Left lung (tissue), 10 donors: ENCODE data around the gene STUB1. TPM values are rescaled to one million over a fixed set of nuclear protein-coding genes. Genes with fewer than 3 reads are reported as not detected.

ENCODE experiments used
- ATAC-seq: fragments of 200-7000 bp; cut with Tn5 transposase; one replicate; pipeline ENCODE4 v1.9.1; 2020; ENCODE audit warnings: moderate library complexity
- DNase-seq, 4 donors: peaks; one replicate each; pipeline ENCODE4 v3.0.0-alpha.2; 2013 to 2020
- H3K27ac ChIP-seq, 2 donors: fragments of 200-600 bp; sonication (generic) in 1 of 2; one replicate each; pipeline versions ENCODE4 v1.5.0 to v1.8.0; 2020 to 2021
- H3K27me3 ChIP-seq, 2 donors: fragments of 200-600 bp; sonication (generic) in 1 of 2; one replicate each; pipeline versions ENCODE4 v1.5.0 to v1.8.0; 2020 to 2021
- H3K36me3 ChIP-seq, 2 donors: fragments of 200-600 bp; sonication (generic) in 1 of 2; one replicate each; pipeline versions ENCODE4 v1.5.0 to v1.8.0; 2020 to 2021
- H3K4me1 ChIP-seq, 2 donors: fragments of 200-600 bp; one replicate each; pipeline ENCODE4 v1.8.0; 2021
- H3K4me3 ChIP-seq, 2 donors: fragments of 200-600 bp; sonication (generic) in 1 of 2; one replicate each; pipeline versions ENCODE4 v1.5.0 to v1.8.0; 2020 to 2021; ENCODE audit warnings: mild to moderate bottlenecking in 1 of 2
- H3K9me3 ChIP-seq, 2 donors: fragments of 200-600 bp; sonication (generic) in 1 of 2; one replicate each; pipeline versions ENCODE4 v1.5.0 to v1.8.0; 2020 to 2021
- intact Hi-C, 2 donors: fragments of 100-400 bp; cut with DNase I; formaldehyde crosslinking; loops; one replicate each; pipeline versions ENCODE4 v1.11.2 to v1.14.2; 2022
- polyA plus RNA-seq, 6 donors: library from polyadenylated mRNA; unstranded; fragments of 120-200 nt; gene quantifications; one replicate each; pipeline ENCODE4 v1.2.1, GENCODE V29; 2013; ENCODE audit not compliant: insufficient read length in 6 of 6
- total RNA-seq, 2 donors: library from RNA; stranded (reverse); fragmentation: NEBNext Ultra II Directional; extraction: Animal tissue kit (Norgen Biotek cat#: 25700); gene quantifications; one replicate each; pipeline ENCODE4 v1.2.1, GENCODE V29; 2021
- TF ChIP-seq, protein P1 (sequence below), 2 donors: fragments of 200-600 bp; sonication (generic) in 1 of 2; IDR thresholded peaks; one replicate each; pipeline versions ENCODE4 v1.5.0 to v1.8.0; 2021; ENCODE audit warnings: antibody characterized with exemption in 2 of 2
- donor health status: DM: no; HTN: yes; CAD: no.
- donor health status: DM: no; HTN: no; CAD: no.

The STUB1 gene
- total and polyA plus RNA-seq, 8 donors, result 92.9 to 143 (median 108) TPM

DNA sequence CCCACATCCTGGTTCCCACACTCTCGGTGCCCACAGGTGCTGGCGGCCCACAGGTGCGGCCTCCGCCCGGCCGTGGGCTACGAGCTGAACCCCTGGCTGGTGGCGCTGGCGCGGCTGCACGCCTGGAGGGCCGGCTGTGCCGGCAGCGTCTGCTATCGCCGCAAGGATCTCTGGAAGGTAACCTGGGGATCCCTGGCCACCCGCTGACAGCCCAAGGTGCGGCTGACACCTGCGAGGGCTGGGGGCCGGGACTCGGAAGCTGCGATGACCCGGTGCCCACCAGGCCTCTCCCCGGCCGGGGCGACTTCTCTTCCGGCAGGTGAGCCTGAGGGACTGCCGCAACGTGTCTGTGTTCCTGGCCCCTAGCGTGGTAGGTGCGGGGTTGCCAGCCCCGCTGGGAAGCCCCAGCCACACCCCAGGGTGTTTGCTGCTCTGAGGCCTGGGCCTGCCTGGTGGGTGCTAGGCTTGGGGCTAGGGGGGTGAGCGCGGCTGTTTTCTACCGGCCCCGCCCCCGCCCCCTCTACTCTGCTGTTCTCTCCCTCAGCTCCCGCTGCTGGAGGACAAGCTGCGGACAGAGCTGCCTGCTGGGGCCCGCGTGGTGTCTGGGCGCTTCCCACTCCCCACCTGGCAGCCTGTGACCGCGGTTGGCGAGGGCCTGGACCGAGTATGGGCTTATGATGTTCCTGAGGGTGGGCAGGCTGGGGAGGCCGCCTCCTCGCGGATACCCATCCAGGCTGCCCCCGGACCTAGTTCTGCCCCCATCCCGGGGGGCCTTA is 41.7 kb downstream of the STUB1 start:
- ATAC-seq (no peak), DNase-seq (no peak)
- H3K36me3 ChIP-seq, result peaks cover 0 to 4% of the 10 kb centered on the region in 2 donors
- H3K4me1 ChIP-seq, result peaks cover 9 to 37% of the 10 kb centered on the region in 2 donors
- H3K27ac ChIP-seq, result peak overlapping the region in 1 of 2 donors; percentile 86
- H3K27me3 ChIP-seq, result peaks cover 0 to 42% of the 10 kb centered on the region in 2 donors
- peak overlapping the region; percentile 77 to 80 for H3K4me3 ChIP-seq
- TF ChIP-seq, protein P1, sequence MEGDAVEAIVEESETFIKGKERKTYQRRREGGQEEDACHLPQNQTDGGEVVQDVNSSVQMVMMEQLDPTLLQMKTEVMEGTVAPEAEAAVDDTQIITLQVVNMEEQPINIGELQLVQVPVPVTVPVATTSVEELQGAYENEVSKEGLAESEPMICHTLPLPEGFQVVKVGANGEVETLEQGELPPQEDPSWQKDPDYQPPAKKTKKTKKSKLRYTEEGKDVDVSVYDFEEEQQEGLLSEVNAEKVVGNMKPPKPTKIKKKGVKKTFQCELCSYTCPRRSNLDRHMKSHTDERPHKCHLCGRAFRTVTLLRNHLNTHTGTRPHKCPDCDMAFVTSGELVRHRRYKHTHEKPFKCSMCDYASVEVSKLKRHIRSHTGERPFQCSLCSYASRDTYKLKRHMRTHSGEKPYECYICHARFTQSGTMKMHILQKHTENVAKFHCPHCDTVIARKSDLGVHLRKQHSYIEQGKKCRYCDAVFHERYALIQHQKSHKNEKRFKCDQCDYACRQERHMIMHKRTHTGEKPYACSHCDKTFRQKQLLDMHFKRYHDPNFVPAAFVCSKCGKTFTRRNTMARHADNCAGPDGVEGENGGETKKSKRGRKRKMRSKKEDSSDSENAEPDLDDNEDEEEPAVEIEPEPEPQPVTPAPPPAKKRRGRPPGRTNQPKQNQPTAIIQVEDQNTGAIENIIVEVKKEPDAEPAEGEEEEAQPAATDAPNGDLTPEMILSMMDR (IDR thresholded peaks at IDR 0.05), result no peak
- intact Hi-C loops, result no loop called here
- no peaks in the 10 kb centered on the region for H3K9me3 ChIP-seq

DNA sequence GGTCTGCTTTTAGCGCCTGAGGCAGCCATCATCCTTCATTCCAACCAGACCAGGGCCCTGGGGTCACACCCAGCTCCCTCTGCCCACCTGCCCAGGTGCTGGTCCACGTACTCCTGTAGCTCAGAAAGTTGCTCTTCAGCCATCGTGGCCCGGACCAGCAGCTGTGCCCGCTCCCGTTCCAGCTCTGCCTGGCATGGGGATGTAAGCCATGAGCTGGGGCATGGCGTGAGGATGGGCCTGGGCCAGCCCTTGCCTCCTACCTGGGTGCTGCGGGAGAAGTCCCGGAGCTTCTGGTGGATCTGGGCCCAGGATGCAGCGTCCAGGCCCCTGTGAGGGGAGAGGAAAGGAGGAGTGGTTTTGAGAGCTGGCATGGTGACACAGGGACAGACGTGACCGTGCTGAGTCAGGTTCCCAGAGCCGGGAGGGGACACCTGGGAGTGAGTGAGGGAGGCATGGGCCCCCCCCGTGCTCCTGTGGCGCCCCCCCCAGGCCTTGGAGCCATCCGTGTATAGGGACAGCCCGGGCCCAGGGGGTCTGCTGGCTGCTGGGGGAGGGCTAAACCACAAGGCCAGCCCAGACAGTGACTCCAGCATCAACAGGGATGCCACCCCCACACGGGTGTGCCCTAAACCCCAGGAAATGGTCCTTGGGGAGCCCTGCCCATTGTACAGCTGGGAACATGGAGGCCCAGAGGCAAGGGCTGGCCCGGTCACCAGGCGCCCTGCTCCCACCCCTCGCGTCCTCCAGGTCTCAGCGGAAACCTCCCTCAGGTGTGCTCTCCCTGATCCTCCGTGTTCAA is 42.8 kb downstream of the STUB1 start:
- ATAC-seq (no peak), DNase-seq (no peak)
- H3K27me3 ChIP-seq, result peaks cover 0 to 42% of the 10 kb centered on the region in 2 donors
- intact Hi-C loops, result no loop called here
- no peak overlapping the region for H3K27ac ChIP-seq
- peaks cover 18 to 48% of the 10 kb centered on the region in 2 donors for H3K4me1 ChIP-seq
- TF ChIP-seq, protein P1 (IDR thresholded peaks at IDR 0.05), result no peak
- H3K36me3 ChIP-seq, result peaks cover 0 to 4% of the 10 kb centered on the region in 2 donors
- H3K9me3 ChIP-seq, result no peaks in the 10 kb centered on the region
- no peak overlapping the region for H3K4me3 ChIP-seq

DNA sequence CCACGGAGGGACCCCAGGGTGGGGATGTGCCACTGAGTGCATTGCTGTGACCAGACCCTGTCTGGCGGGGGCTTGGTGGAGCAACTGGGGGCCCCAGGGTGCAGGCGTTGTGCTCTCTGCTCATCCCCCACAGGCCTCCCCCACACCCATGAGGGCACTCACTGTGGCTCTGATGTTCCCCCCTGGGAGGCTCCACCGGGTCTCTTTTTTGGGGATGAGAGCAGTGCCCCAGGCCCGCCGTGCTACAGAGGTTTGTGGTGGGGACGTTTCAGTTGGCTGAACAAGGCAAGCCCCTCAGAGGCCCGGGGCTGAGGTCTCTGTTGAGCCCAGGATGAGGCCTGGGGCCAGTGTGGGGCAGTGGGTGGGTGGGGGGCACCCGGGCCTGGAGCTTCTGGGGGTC is 43.5 kb downstream of the STUB1 start:
- DNase-seq, result no peak
- H3K36me3 ChIP-seq, result peaks cover 0 to 4% of the 10 kb centered on the region in 2 donors
- H3K27ac ChIP-seq, result no peak overlapping the region
- TF ChIP-seq, protein P1 (IDR thresholded peaks at IDR 0.05), result no peak
- ATAC-seq, result no peak
- peaks cover 18 to 55% of the 10 kb centered on the region in 2 donors for H3K4me1 ChIP-seq
- intact Hi-C loops, result no loop called here
- H3K27me3 ChIP-seq, result peaks cover 0 to 45% of the 10 kb centered on the region in 2 donors
- H3K9me3 ChIP-seq, result no peaks in the 10 kb centered on the region
- H3K4me3 ChIP-seq, result no peak overlapping the region

- Histone ChIP-seq H3K27me3 (peaks cover 0 to 53% of the 10 kb centered on the region in 2 donors), H3K4me1 (peaks cover 18 to 53% of the 10 kb centered on the region in 2 donors), H3K4me3 (no peak overlapping the region), H3K9me3 (no peaks in the 10 kb centered on the region), H3K27ac (no peak overlapping the region), H3K36me3 (peaks cover 0 to 4% of the 10 kb centered on the region in 2 donors)
- TF ChIP-seq, protein P1 (IDR thresholded peaks at IDR 0.05), result no peak
- DNase-seq (no peak), ATAC-seq (no peak)
- intact Hi-C loops, result no loop called here
Measured at GRCh38 chr16:724188-725040, 44.2 kb downstream of the STUB1 start.
